Measurements from ENCODE around the gene AKR7A2. TPM values are rescaled to one million over a fixed set of nuclear protein-coding genes. Genes with fewer than 3 reads are reported as not detected.
"Not testable (repeated sequence)": the region's sequence is repeated elsewhere in the genome, so short reads cannot be mapped to it uniquely, and the experiment has no call there.

AKR7A2 gene
- total RNA-seq, 1 experiment from 2014 or later = 110 TPM

- no peak for DNase-seq (ENCODE audit: low read depth)
Observed at GRCh38 chr1:19307794-19308508, 4.0 kb downstream of the AKR7A2 start.

GRCh38 chr1:19306941-19307340 is 5.0 kb downstream of the AKR7A2 start:
- DNase-seq (ENCODE audit: low read depth) = no peak

GRCh38 chr1:19305880-19306279 is 6.1 kb downstream of the AKR7A2 start:
- DNase-seq (ENCODE audit: low read depth) = no peak

GRCh38 chr1:19304081-19304480 is 7.9 kb downstream of the AKR7A2 start:
- not testable (repeated sequence) for DNase-seq (ENCODE audit: low read depth)

- DNase-seq (ENCODE audit: low read depth) = no peak
Observed at GRCh38 chr1:19300211-19300610, 11.7 kb downstream of the AKR7A2 start.

- DNase-seq (ENCODE audit: low read depth) = no peak
Observed at GRCh38 chr1:19294638-19295037, 17.3 kb downstream of the AKR7A2 start.

- DNase-seq (ENCODE audit: low read depth) = no peak
Observed at GRCh38 chr1:19289244-19289643, 22.7 kb downstream of the AKR7A2 start.

GRCh38 chr1:19288324-19289241 is 23.4 kb downstream of the AKR7A2 start, which contains the start of gene AKR7A3:
Gene AKR7A3, minus strand, starts transcription at chr1:19288770. Its CDS starts 61 bp downstream, at chr1:19288709.
- DNase-seq (ENCODE audit: low read depth) = not testable (repeated sequence)

- no peak for DNase-seq (ENCODE audit: low read depth)
Observed at GRCh38 chr1:19287436-19288185, 24.3 kb downstream of the AKR7A2 start.

GRCh38 chr1:19285807-19286206 is 26.1 kb downstream of the AKR7A2 start:
- not testable (repeated sequence) for DNase-seq (ENCODE audit: low read depth)

- DNase-seq (ENCODE audit: low read depth) = not testable (repeated sequence)
Observed at GRCh38 chr1:19285366-19285765, 26.6 kb downstream of the AKR7A2 start.

GRCh38 chr1:19284881-19285280 is 27.1 kb downstream of the AKR7A2 start:
- no peak for DNase-seq (ENCODE audit: low read depth)

- DNase-seq (ENCODE audit: low read depth) = no peak
Observed at GRCh38 chr1:19283891-19284290, 28.1 kb downstream of the AKR7A2 start.

- DNase-seq (ENCODE audit: low read depth) = no peak
Observed at GRCh38 chr1:19274636-19275035, 37.3 kb downstream of the AKR7A2 start.

GRCh38 chr1:19273844-19274531 is 38.0 kb downstream of the AKR7A2 start:
- DNase-seq (ENCODE audit: low read depth) = not testable (repeated sequence)

GRCh38 chr1:19273106-19273843 is 38.7 kb downstream of the AKR7A2 start:
- DNase-seq (ENCODE audit: low read depth) = no peak

- no peak for DNase-seq (ENCODE audit: low read depth)
Observed at GRCh38 chr1:19272064-19272463, 39.9 kb downstream of the AKR7A2 start.

- DNase-seq (ENCODE audit: low read depth) = not testable (repeated sequence)
Observed at GRCh38 chr1:19270343-19270730, 41.6 kb downstream of the AKR7A2 start.

GRCh38 chr1:19269427-19270342 is 42.3 kb downstream of the AKR7A2 start:
- DNase-seq (ENCODE audit: low read depth) = not testable (repeated sequence)

- DNase-seq (ENCODE audit: low read depth) = no peak
Observed at GRCh38 chr1:19268445-19268844, 43.5 kb downstream of the AKR7A2 start.
